ENCODE measurements around the gene CTAGE4. TPM values are rescaled to one million over a fixed set of nuclear protein-coding genes. Genes with fewer than 3 reads are reported as not detected.

Gene CTAGE4
- total and polyA plus RNA-seq, 2 donors (not counting 3 experiments of a cell fraction or from before 2014, with no cell fraction given) = 0.04 TPM; not detected in 1

- no peaks in the 10 kb centered on the region for H3K79me2 ChIP-seq (ENCODE audit: control insufficient read depth, insufficient read depth, low read length)
- dilution Hi-C loops (cut with MboI; ENCODE audit: extremely low pct_ligation_motif_present, low sequenced_read_pairs) = no loop called here
- no peak overlapping the region for H3K27ac ChIP-seq (ENCODE audit: insufficient read depth, low read depth, low read length)
- H3K9me3 ChIP-seq (replicated peaks; ENCODE audit: control insufficient read depth, insufficient read depth, low read length) = no peaks in the 10 kb centered on the region
- H4K20me1 ChIP-seq (replicated peaks; ENCODE audit: control insufficient read depth, extremely low read depth, insufficient read depth, low read length) = no peaks in the 10 kb centered on the region
- no peak for TF ChIP-seq MYC (IDR thresholded peaks at IDR 0.05; ENCODE audit: low read depth, low read length)
- TF ChIP-seq CTCF (IDR thresholded peaks at IDR 0.05; ENCODE audit: extremely low read depth in 1 of 2, insufficient read depth in 1 of 2, low read depth in 1 of 2, low read length in 2 of 2) = no peak
- TF ChIP-seq MAX (IDR thresholded peaks at IDR 0.05; ENCODE audit: insufficient read depth, insufficient read length) = no peak
- TF ChIP-seq GATA2 (IDR thresholded peaks at IDR 0.05; ENCODE audit: insufficient read depth, insufficient read length, low read depth, low read length) = no peak
- TF ChIP-seq JUN (IDR thresholded peaks at IDR 0.05; ENCODE audit: borderline replicate concordance, insufficient read depth, insufficient read length, low read depth) = no peak
- TF ChIP-seq EZH2 (IDR thresholded peaks at IDR 0.05; ENCODE audit: borderline replicate concordance, low read depth, low read length, severe bottlenecking) = no peak
- no peak for TF ChIP-seq POLR2AphosphoS5 (IDR thresholded peaks at IDR 0.05; ENCODE audit: insufficient read depth, low read depth, low read length)
- TF ChIP-seq POLR2A (IDR thresholded peaks at IDR 0.05; ENCODE audit: low read depth, low read length) = no peak
- H3K9ac ChIP-seq (replicated peaks; ENCODE audit: extremely low read depth, insufficient read depth, low read length) = no peak overlapping the region
- no peaks in the 10 kb centered on the region for H3K4me1 ChIP-seq (ENCODE audit: control insufficient read depth, extremely low read depth, insufficient read depth, low read length)
- no TSS peak for BruUV-seq (replicated peaks)
- no peak for FAIRE-seq
- ChIA-PET POLR2A (no interaction called here), CTCF (interaction anchor here (2.9 kb wide), 1 partner anchor 10 kb away, joined by 18 read pairs; no protein-coding TSS in a partner anchor)
- H3K36me3 ChIP-seq (ENCODE audit: control insufficient read depth in 2 of 2, extremely low read depth in 1 of 2, insufficient read depth in 2 of 2, low read length in 2 of 2) = no peaks in the 10 kb centered on the region
- H3K4me3 ChIP-seq (replicated peaks in 1 of 3; ENCODE audit: insufficient read depth in 1 of 3, low read depth in 1 of 3, low read length in 3 of 3) = no peak overlapping the region
- DNase-seq (ENCODE audit: low read depth, low spot score) = no peak
- H3K9me1 ChIP-seq (replicated peaks; ENCODE audit: control insufficient read depth, extremely low read depth, insufficient read depth, low read length) = no peaks in the 10 kb centered on the region
- no peak overlapping the region for H2AFZ ChIP-seq (ENCODE audit: low read depth, low read length)
- no peak overlapping the region for H3K4me2 ChIP-seq (ENCODE audit: insufficient read depth, low read length)
- H3K27me3 ChIP-seq (ENCODE audit: control insufficient read depth in 2 of 2, insufficient read depth in 2 of 2, low read length in 2 of 2) = peaks cover 2% of the 10 kb centered on the region in 2 experiments
- intact Hi-C loops (cut with micrococcal nuclease) = no loop called here
Observed at GRCh38 chr7:144137501-144137900, 45.8 kb upstream of the CTAGE4 start.

Measured in endothelial cell of umbilical vein (primary cell).